ENCODE results near the gene USP40.

Gene USP40

GRCh38 chr2:233455491-233455890, 111.1 kb downstream of the USP40 start:
- DNase-seq, result no peak

GRCh38 chr2:233455006-233455405, 111.6 kb downstream of the USP40 start:
- no peak for DNase-seq

- no peak for DNase-seq
Measured at GRCh38 chr2:233453916-233454315, 112.7 kb downstream of the USP40 start.

GRCh38 chr2:233453111-233453915, 113.3 kb downstream of the USP40 start:
- no peak for DNase-seq

GRCh38 chr2:233451950-233452349, 114.6 kb downstream of the USP40 start:
- no peak for DNase-seq

GRCh38 chr2:233450864-233451575, 115.6 kb downstream of the USP40 start:
- no peak for DNase-seq

GRCh38 chr2:233449921-233450863, 116.4 kb downstream of the USP40 start:
- DNase-seq, result no peak

GRCh38 chr2:233449081-233449901, 117.3 kb downstream of the USP40 start:
- DNase-seq, result peak; percentile 77

GRCh38 chr2:233448575-233448974, 118.0 kb downstream of the USP40 start:
- DNase-seq, result no peak

- no peak for DNase-seq
Measured at GRCh38 chr2:233448220-233448559, 118.4 kb downstream of the USP40 start.

- DNase-seq, result no peak
Measured at GRCh38 chr2:233447506-233448219, 118.9 kb downstream of the USP40 start.

GRCh38 chr2:233446606-233447305, 119.8 kb downstream of the USP40 start:
- no peak for DNase-seq

GRCh38 chr2:233446121-233446520, 120.5 kb downstream of the USP40 start:
- no peak for DNase-seq

- no peak for DNase-seq
Measured at GRCh38 chr2:233445152-233445830, 121.3 kb downstream of the USP40 start.

GRCh38 chr2:233444501-233444900, 122.1 kb downstream of the USP40 start:
- no peak for DNase-seq

- peak; percentile 91 for DNase-seq
Measured at GRCh38 chr2:233443511-233444183, 122.9 kb downstream of the USP40 start.

- DNase-seq, result no peak
Measured at GRCh38 chr2:233442028-233442310, 124.6 kb downstream of the USP40 start.

GRCh38 chr2:233441161-233442027, 125.2 kb downstream of the USP40 start:
- DNase-seq, result no peak

GRCh38 chr2:233440714-233441113, 125.9 kb downstream of the USP40 start:
- no peak for DNase-seq
